DMS79 (cell line): ENCODE data around the gene MAPK7.

Experiments used
- DNase-seq: peaks from one replicate; lab custom pipeline; 2025; lab: John Stamatoyannopoulos, UW

MAPK7 gene

DNA sequence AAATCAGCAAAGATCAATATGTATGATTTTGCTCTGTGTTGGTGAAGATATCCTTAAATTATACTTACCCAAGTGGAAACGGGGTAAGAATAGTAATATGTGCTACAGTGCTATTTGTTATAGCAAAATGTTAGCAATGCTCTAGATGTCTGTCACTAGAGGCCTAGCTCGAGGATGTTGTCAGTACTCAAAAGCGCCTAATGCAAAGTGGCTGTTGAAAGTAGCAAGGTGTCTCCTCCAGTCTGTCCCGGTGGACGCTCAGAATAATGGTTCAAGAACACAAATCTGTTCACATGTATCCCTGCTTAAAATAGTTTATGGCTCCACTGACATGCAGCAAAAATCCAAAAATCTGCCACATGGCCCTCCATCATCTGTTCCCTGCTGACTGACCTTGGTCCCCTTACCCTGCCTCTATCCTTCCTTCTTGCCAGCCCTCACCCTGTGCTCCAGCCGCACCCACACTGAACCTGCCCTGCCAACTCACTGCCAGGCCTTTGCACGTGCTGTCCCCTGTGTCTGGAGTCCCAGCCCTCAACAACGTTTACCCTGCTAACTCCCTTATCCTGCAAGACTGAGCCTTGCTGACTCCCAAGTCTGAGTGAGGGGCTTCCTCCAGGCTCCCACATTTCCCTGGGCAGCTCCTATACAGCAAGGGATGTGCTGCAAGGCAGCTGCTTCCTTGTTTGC lies 23.2 kb downstream of the MAPK7 start:
- no peak for DNase-seq

DNA sequence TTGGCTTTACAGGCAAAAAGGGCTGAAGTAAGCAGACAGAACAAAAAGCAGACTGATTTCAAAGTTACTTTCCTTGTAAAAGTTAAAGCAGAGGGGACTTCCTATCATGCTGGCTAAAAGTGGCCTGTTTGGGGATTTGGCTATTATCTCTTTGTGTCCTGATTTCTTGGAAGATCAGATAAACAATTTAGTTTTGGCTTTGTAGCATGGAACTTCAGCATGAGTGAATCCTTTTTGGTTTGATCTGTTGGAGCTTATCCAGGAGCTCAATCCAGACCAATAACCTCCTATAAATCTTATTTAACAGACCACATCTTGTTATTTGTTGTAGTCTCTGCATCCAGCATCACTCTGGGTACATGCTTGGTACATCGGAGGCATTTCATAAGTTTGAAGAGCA lies 23.9 kb downstream of the MAPK7 start:
- DNase-seq: no peak

DNA sequence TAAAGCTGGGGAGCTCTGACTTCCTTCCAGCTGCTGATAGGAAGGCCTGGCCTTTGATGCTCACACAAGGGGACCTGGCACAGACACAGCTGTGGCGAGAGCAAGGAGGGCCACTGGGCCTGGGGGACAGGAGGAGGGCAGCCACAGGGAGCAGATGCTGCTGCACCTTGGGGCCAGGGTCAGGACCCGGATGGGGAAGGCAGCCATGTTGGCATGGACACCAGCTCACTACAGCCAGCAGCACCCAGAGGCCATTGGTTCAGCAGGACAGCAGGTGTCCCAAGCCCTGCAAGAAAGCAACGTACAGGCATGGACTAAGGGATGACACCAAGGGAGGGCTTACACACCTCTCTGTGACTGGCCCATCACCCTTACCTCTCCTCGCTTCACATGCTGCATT lies 24.7 kb downstream of the MAPK7 start:
- no peak for DNase-seq

DNA sequence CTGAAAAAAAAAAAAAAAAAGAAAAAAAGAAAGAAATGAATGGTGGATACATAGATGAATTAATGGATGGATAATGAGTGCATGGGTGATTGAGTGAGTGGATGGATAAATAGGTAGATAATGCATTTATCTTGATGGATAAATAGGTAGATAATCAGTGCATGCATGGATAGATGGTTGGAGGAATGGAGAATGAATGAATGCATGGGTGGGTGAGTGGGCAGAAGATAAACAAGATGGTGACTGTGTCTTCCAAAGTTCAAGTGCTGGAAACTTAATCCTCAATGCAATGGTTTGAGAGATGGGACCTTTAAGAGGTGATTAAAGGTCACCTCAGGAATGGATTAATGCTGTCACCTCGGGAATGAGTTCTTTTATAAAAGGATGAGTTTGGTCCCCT lies 26.0 kb downstream of the MAPK7 start:
- no peak for DNase-seq

DNA sequence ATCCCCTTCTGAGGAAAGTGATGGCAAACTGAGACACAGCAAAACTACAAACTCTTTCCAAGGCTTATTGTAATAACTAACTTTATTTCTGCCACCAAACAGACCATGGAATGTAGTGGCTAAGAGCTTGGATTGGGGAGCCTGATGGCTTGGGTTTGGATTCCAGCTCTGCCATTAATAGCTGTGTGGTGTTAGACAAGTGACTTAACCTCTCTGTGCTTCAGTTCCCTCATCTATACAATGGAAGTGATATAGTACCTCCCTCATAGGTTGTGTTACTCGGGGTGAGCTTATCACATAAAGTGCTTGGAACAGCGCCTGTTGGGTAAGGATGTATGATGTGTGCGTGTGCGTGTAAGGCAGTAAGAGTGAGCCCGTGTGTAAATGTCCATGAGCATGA lies 26.8 kb downstream of the MAPK7 start:
- DNase-seq: no peak

- no peak for DNase-seq
These were observed 29.5 kb downstream of the MAPK7 start for GRCh38 chr17:19407601-19408345.

DNA sequence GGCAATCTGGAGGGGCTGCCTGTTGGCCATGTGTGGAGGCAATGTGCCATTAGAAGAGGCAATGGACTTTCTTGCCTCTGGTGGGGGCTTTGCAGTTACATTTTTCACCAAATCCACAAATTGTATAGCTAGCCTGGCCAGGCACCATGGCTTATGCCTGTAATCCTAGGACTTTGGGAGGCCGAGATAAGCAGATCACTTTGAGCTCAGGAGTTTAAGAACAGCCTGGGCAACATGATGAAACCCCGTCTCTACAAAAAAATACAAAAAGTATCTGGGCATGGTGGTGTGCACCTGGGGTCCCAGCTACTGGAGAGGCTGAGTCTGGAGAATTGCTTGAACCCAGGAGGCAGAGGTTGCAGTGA lies 30.0 kb downstream of the MAPK7 start:
- DNase-seq: no peak

DNA sequence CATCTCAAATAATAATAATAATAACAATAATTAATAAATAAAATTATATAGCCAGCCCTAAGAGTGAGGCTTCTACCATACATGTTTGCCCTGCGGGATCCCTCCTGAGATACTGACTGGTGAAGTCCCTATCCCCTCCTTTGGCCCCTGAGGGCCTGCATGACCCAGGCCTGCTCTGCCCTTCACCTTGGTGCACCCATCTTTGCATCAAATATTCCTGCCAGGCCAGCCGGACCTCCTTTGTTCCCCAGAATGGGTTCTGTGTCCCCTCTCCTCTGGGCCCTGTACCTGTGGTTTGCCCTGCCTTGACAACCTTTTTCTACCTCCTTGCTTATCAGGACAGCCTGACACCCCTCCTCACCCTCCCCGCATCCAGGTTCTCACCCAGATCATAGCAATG lies 30.8 kb downstream of the MAPK7 start:
- no peak for DNase-seq

DNA sequence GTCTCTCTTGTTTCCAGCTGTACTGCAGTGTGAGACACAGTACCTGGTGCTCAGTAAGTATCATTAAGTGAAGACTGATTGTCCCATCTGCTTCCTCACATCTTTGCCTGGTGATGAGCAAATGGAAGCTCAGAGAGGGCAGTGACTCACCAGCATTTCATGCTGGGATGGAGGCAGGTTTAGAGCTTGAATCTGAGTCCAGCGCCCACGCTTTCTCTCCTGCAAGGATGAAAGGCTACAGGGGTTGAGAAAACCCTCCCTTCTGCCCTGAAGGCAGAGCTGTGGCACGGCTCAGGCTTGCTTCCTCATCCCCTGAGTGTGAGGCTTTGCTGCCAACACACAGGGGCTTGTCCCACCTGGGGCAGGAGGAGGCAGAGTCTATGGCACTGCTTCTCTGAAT lies 31.2 kb downstream of the MAPK7 start:
- DNase-seq: no peak

DNA sequence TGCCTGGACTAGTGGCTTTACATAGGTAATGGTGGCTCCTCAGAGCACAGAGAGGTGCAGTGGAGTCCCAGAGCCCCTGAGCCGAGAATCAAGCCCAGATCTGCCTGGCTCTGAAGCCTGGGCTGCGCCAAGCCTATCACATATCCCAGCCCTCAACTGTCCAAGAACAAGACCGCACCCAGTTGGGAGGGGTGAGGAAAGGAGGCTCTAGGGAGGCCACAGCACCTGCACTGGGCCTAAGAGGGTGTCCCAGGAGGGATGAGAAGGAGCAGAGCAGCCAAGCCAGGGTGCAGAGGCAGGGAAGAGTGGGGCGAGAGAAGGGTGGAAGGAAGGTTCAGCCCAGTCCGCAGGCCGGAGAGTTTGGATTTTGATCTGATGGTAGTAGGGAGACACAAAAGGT lies 31.8 kb downstream of the MAPK7 start:
- DNase-seq: no peak

DNA sequence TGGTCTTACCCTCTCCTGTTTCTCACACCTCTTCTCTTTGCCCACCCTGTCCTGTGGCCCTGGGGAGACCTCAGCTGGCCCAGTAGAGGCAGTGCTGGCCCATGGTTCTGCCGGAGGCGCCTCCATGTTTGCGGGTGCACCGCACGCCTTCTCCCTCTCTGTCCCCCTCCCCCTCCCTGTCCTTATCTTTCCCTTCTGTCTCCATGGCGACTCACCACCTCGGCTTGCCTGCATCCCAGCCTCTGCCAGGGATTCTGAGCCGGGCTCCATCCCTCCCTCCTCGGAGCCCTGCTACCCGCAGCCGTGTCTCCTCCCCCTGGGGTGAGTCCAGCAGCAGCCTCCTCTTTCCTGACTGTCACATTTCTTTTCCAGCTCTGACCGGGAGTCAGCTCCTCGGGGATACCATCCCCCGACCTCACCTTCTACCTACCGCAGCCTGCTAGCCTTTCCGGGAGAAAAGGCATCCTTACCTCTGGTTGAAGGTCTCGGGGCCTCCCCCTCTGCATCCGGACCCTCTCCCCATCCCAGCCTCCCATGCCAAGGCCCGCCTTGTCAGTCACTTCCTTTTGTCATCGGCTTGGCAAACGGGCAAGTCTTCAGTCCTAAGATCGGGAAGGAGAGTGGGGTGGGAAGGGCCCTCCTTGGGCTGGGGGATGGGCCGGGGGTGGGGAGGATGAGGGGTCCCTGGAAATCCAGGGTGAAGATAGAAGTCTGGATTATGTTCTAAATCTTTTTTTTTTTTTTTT lies 32.8 kb downstream of the MAPK7 start, which contains the start of gene RNF112:
Gene RNF112, plus strand, starts transcription at position 358 of the 746 bp plus-strand sequence. Its CDS starts 177 bp downstream, at position 535.
- DNase-seq: no peak

DNA sequence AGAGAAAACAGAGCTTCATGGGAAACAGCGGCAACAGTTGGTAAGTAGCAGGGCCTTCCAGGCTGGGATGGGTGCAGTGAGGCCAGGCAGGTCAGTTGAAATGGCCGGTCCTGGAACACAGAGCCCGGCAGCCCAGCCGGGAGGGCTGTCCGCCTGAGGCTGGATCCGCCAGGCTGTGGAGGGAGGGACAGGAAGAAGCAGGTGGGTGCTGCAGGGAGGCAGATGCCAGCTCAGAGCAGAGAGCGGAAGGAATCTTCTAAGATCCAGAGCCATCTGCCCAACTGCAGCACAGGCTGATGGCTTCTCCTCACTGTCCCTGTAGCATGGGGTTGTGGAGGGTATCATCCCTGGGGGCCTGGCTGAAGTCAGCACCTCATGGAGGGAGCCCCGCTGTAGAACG lies 33.3 kb downstream of the MAPK7 start:
- DNase-seq: no peak

DNA sequence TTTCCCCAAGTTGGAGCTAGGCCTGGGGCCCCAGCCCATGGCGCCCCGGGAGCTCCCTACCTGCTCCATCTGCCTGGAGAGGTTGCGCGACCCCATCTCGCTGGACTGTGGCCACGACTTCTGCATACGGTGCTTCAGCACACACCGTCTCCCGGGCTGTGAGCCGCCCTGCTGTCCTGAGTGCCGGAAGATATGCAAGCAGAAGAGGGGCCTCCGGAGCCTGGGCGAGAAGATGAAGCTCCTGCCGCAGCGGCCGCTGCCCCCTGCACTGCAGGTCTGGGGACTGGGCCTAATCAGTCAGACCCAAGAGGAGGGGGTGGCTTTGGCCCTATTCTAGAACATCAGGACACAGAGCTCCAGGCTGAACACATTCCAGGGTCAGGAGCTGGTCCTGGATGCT lies 34.2 kb downstream of the MAPK7 start:
- no peak for DNase-seq

- DNase-seq: no peak
These were observed 34.7 kb downstream of the MAPK7 start for GRCh38 chr17:19412984-19413383.

- DNase-seq: no peak
These were observed 35.5 kb downstream of the MAPK7 start for GRCh38 chr17:19413761-19414160.

GRCh38 chr17:19414396-19415280 lies 36.3 kb downstream of the MAPK7 start:
- DNase-seq: no peak

DNA sequence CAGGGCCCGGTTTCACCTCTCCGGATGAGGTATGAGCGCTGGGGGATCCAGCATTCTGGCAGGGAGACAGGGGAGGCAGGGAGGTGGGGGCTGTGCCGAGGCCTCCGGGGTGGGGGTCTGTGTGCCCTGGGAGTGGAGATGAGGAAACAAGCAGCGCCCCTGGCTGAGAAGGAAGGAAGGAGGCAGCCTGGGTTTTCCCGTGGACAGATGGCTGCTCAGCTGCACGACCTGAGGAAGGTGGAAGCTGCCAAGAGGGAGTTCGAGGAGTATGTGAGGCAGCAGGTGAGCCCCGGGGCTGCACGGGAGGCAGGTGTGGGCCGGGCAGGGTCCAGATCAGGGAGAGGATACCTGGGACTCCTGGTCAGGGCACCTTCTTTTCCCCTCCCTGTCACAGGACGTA lies 37.0 kb downstream of the MAPK7 start:
- DNase-seq: no peak

GRCh38 chr17:19415806-19416775 lies 37.8 kb downstream of the MAPK7 start:
- no peak for DNase-seq

- no peak for DNase-seq
These were observed 39.3 kb downstream of the MAPK7 start for GRCh38 chr17:19417611-19418010.

DNA sequence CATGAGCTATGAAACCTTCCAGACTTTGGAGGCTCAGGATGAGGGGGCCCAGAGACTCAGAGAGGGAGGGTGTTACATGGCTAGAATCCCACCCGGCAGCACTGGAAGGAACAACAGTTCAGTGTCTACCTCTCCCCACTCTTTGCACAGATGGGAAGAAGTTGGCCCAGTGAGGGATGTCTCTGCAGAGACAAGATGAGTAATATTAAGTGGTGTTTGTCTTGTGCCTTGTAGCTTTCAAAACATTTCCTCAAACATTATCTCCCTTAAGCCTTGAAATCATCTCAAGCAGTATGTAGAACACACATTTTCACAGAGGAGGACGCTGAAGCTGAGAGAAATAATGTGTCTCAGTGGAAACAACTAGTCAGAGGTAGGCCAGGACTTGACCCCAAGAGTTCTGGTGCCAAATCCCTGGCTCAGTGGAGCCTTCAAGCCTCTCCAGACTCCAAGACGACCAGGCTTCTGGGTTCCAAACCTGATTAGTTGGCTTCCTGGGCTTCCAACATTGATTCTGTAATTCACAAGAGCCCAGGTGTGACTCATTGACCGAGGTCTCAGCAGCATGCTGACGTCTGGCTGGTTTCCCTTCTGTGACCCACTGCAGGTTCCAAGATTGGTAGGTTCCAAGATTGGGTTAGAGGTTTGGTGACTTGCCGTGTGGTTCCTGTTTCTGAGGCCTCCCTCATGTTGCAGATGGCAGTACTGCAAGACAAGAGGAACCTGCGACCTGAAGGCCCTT lies 40.1 kb downstream of the MAPK7 start:
- DNase-seq: no peak
